Keratinocyte (primary cell): ENCODE measurements around the gene SNX3. TPM values are rescaled to one million over a fixed set of nuclear protein-coding genes. Genes with fewer than 3 reads are reported as not detected.

Source experiments
- DNase-seq: peaks from one replicate; pipeline ENCODE4 v3.0.0-alpha.2; 2011; ENCODE audit warnings: low read depth, missing footprints, low spot score
- FAIRE-seq: peaks from 2 replicates; lab custom pipeline; 2011; peaks lifted over from hg19 to GRCh38; lab: Jason Lieb, UNC
- H2AFZ ChIP-seq: 2 replicates; pipeline ENCODE4 v1.6.0; 2012; ENCODE audit warnings: low read length, control low read depth, inconsistent platforms; ENCODE audit not compliant: control insufficient read depth
- H3K27ac ChIP-seq: 2 replicates; pipeline ENCODE4 v1.5.1; 2011; ENCODE audit warnings: low read length; ENCODE audit not compliant: control insufficient read depth, insufficient read depth
- H3K27me3 ChIP-seq: 3 replicates; pipeline ENCODE4 v1.6.0; 2011; ENCODE audit warnings: low read length; ENCODE audit not compliant: control insufficient read depth, insufficient read depth; ENCODE audit errors: extremely low read depth
- H3K36me3 ChIP-seq, 2 experiments: 2 replicates in 1 of 2; 3 replicates in 1 of 2; pipeline ENCODE4 v1.5.1; 2011; ENCODE audit warnings: low read length in 2 of 2, mild to moderate bottlenecking in 1 of 2; ENCODE audit not compliant: control insufficient read depth in 2 of 2, insufficient read depth in 2 of 2; ENCODE audit errors: extremely low read depth in 1 of 2
- H3K4me1 ChIP-seq: 3 replicates; pipeline ENCODE4 v1.5.1; 2011; ENCODE audit warnings: low read length; ENCODE audit not compliant: control insufficient read depth, insufficient read depth; ENCODE audit errors: extremely low read depth
- H3K4me2 ChIP-seq: 3 replicates; pipeline ENCODE4 v1.6.0; 2011; ENCODE audit warnings: low read depth, low read length; ENCODE audit not compliant: control insufficient read depth, insufficient read depth; ENCODE audit errors: extremely low read depth
- H3K4me3 ChIP-seq, 3 experiments: fragments of 200-600 bp in 1 of 3; sonication (generic) in 1 of 3; 2 replicates in 2 of 3; 3 replicates in 1 of 3; pipeline ENCODE4 v1.5.1; 2011 to 2016; ENCODE audit warnings: low read length in 3 of 3, mild to moderate bottlenecking in 3 of 3, control low read depth in 2 of 3, inconsistent platforms in 1 of 3, low read depth in 1 of 3, mixed read lengths in 1 of 3, mixed run types in 1 of 3, moderate library complexity in 1 of 3; ENCODE audit not compliant: control insufficient read depth in 2 of 3, insufficient read depth in 2 of 3; ENCODE audit errors: extremely low read depth in 1 of 3
- H3K79me2 ChIP-seq: 2 replicates; pipeline ENCODE4 v1.6.0; 2012; ENCODE audit warnings: low read length; ENCODE audit not compliant: control insufficient read depth, insufficient read depth
- H3K9ac ChIP-seq: 3 replicates; pipeline ENCODE4 v1.6.0; 2011; ENCODE audit warnings: low read length; ENCODE audit not compliant: control insufficient read depth, insufficient read depth; ENCODE audit errors: extremely low read depth
- H3K9me1 ChIP-seq: 3 replicates; pipeline ENCODE4 v1.6.0; 2011; ENCODE audit warnings: low read length; ENCODE audit not compliant: control insufficient read depth, insufficient read depth; ENCODE audit errors: extremely low read depth
- H3K9me3 ChIP-seq: 2 replicates; pipeline ENCODE4 v1.5.1; 2012; ENCODE audit warnings: low read depth, low read length; ENCODE audit not compliant: control insufficient read depth
- H4K20me1 ChIP-seq: 3 replicates; pipeline ENCODE4 v1.6.0; 2011; ENCODE audit warnings: low read length; ENCODE audit not compliant: control insufficient read depth, insufficient read depth; ENCODE audit errors: extremely low read depth
- EZH2 ChIP-seq: IDR thresholded peaks from one replicate; pipeline ENCODE4 v1.6.1; 2012; ENCODE audit warnings: inconsistent platforms, mild to moderate bottlenecking, low read length, moderate library complexity
- dilution Hi-C: fragments of 300-500 bp; cut with MboI; formaldehyde crosslinking; loops from one replicate; pipeline ENCODE4 v1.7.0; 2020; ENCODE audit warnings: low sequenced_read_pairs; ENCODE audit not compliant: extremely low pct_ligation_motif_present
- polyA plus RNA-seq, 5 experiments: library from polyadenylated mRNA; depleted of rRNA in 3 of 5; stranded (reverse) in 3 of 5; stranded (forward) in 1 of 5; unstranded in 1 of 5; fragments of >200 nt; gene quantifications; 1 replicate in 1 of 5; 2 replicates in 3 of 5; 3 replicates in 1 of 5; pipeline versions ENCODE4 v1.2.1 to v1.2.3, GENCODE V29; 2011 to 2012; ENCODE audit warnings: missing spikeins in 2 of 5, low read depth in 1 of 5, low replicate concordance in 1 of 5
- TF ChIP-seq, protein P1 (sequence below), 3 experiments: IDR thresholded peaks in 1 of 3; conservative IDR thresholded peaks in 1 of 3; optimal IDR thresholded peaks in 1 of 3; 2 replicates in 2 of 3; 3 replicates in 1 of 3; pipeline versions ENCODE3 to v1.5.1; 2011; ENCODE audit warnings: low read length in 3 of 3, mild to moderate bottlenecking in 3 of 3, moderate library complexity in 2 of 3, control low read depth in 1 of 3, inconsistent platforms in 1 of 3; ENCODE audit not compliant: insufficient read depth in 2 of 3; ENCODE audit errors: extremely low read depth in 1 of 3

SNX3 gene
- polyA plus RNA-seq, 1 donor (not counting 4 experiments of a cell fraction or from before 2014, with no cell fraction given): 460 TPM

DNA sequence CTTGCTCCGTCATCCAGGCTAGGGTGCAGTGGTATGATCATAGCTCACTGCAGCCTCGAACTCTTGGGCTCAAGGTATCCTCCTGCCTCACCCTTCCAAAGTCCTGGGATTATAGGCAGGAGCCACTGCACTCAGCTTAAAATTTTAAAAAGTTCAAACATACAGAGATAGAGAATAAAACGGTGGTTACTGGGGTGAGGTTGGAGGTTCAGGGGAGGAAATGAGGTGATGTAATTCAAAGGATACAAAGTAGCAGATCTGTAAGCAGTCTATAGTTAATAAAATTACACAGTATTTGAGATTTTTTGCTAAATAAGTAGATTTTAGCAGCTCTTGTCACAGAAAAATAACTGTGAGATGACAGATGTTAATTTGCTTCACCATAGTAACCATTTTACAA is 26.5 kb upstream of the SNX3 start:
- dilution Hi-C loops: no loop called here
- no peaks in the 10 kb centered on the region for H4K20me1 ChIP-seq

DNA sequence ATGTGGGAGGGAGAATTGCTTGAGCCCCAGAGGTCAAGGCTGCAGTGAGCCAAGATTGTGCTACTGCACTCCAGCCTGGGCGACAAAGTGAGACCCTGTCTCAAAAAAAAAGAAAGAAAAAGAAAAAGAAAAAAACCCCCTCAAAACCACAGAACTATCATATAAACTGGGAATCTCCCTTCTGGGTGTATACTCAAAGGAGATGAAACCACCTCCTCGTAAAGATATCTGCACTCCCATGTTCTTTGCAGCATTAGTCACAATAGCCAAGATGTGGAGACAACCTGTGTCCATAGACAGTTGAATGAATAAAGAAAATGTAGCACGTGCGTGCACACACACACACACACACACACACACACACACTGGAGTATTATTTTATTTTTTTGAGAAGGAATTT is 25.5 kb upstream of the SNX3 start:
- DNase-seq: no peak
- TF ChIP-seq EZH2: no peak
- TF ChIP-seq, protein P1, sequence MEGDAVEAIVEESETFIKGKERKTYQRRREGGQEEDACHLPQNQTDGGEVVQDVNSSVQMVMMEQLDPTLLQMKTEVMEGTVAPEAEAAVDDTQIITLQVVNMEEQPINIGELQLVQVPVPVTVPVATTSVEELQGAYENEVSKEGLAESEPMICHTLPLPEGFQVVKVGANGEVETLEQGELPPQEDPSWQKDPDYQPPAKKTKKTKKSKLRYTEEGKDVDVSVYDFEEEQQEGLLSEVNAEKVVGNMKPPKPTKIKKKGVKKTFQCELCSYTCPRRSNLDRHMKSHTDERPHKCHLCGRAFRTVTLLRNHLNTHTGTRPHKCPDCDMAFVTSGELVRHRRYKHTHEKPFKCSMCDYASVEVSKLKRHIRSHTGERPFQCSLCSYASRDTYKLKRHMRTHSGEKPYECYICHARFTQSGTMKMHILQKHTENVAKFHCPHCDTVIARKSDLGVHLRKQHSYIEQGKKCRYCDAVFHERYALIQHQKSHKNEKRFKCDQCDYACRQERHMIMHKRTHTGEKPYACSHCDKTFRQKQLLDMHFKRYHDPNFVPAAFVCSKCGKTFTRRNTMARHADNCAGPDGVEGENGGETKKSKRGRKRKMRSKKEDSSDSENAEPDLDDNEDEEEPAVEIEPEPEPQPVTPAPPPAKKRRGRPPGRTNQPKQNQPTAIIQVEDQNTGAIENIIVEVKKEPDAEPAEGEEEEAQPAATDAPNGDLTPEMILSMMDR (optimal IDR thresholded peaks at IDR 0.05 in 1 of 3, IDR thresholded peaks at IDR 0.05 in 1 of 3, conservative IDR thresholded peaks at IDR 0.05 in 1 of 3; ENCODE audit: extremely low read depth in 1 of 3, insufficient read depth in 2 of 3, low read length in 3 of 3): no peak
- Histone ChIP-seq H3K27ac (no peak overlapping the region), H3K9me3 (no peaks in the 10 kb centered on the region), H3K4me1 (no peaks in the 10 kb centered on the region), H3K27me3 (no peaks in the 10 kb centered on the region), H3K36me3 (no peaks in the 10 kb centered on the region), H3K4me2 (no peak overlapping the region), H2AFZ (no peak overlapping the region), H3K9me1 (no peaks in the 10 kb centered on the region), H3K4me3 (no peak overlapping the region), H4K20me1 (no peaks in the 10 kb centered on the region), H3K79me2 (no peaks in the 10 kb centered on the region), H3K9ac (no peak overlapping the region)
- dilution Hi-C loops: no loop called here
- no peak for FAIRE-seq

More for the DNA sequence above, 26.5 kb upstream of the SNX3 start:
- Histone ChIP-seq H3K27ac (no peak overlapping the region), H3K9me3 (no peaks in the 10 kb centered on the region), H3K4me1 (no peaks in the 10 kb centered on the region), H3K4me2 (no peak overlapping the region), H3K27me3 (no peaks in the 10 kb centered on the region), H3K9me1 (no peaks in the 10 kb centered on the region), H2AFZ (no peak overlapping the region), H3K9ac (no peak overlapping the region), H3K36me3 (no peaks in the 10 kb centered on the region), H3K79me2 (no peaks in the 10 kb centered on the region), H3K4me3 (no peak overlapping the region)
- TF ChIP-seq EZH2: no peak
- TF ChIP-seq, protein P1 (optimal IDR thresholded peaks at IDR 0.05 in 1 of 3, IDR thresholded peaks at IDR 0.05 in 1 of 3, conservative IDR thresholded peaks at IDR 0.05 in 1 of 3; ENCODE audit: extremely low read depth in 1 of 3, insufficient read depth in 2 of 3, low read length in 3 of 3): no peak
- FAIRE-seq (no peak), DNase-seq (no peak)
